Measurements from ENCODE around the gene TMEM130. TPM values are rescaled to one million over a fixed set of nuclear protein-coding genes. Genes with fewer than 3 reads are reported as not detected.
"Not testable (repeated sequence)": the region's sequence is repeated elsewhere in the genome, so short reads cannot be mapped to it uniquely, and the experiment has no call there.

The TMEM130 gene
- total RNA-seq, 2 experiments from 2014 or later, result not detected

DNA sequence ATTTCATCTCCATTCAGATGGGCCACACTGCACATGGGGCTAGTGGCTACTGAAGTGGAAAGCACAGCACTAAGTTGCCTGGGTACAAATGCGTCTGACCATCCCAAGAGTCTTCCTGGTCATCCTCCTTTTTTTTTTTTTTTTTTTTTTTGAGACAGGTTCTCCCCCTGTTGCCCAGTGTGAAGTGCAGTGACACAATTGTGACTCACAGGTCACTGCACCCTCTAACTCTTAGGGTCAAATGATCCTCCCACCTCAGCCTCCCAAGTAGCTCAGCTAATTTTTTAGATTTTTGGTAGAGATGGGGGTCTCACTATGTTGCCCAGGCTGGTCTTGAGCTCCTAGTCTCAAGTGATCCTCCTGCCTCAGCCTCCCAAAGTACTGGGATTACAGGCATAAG lies 5.1 kb upstream of the TMEM130 start:
- no peak for DNase-seq
- H3K4me3 Mint-ChIP-seq, result no peak overlapping the region
- no peak overlapping the region for H3K27ac Mint-ChIP-seq
- H3K27me3 Mint-ChIP-seq, result peaks cover 10% of the 10 kb centered on the region
- H3K36me3 Mint-ChIP-seq (ENCODE audit: low read depth), result no peaks in the 10 kb centered on the region
- CTCF ChIA-PET, result interaction anchor here (0.7 kb wide), 1 partner anchor 107 kb away, joined by 3 read pairs; no protein-coding TSS in a partner anchor
- H3K9me3 Mint-ChIP-seq, result no peaks in the 10 kb centered on the region
- H3K4me1 Mint-ChIP-seq, result peaks cover 9% of the 10 kb centered on the region
- POLR2A ChIA-PET, result no interaction called here

DNA sequence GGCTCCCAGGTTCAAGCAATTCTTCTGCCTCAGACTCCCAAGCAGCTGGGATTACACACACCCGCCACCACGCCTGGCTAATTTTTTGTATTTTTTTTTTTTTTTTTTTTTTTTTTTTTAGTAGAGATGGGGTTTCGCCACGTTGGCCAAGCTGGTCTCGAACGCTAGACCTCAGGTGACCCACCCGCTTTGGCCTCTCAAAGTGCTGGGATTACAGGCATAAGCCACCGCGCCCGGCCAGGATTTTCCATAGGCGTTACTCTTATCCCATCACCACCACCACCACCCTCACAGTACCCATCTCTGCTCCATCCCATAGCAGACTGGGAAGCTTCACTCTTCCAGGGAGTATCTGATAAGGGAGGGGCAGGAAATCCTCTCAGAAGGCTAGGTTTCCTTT lies 3.8 kb upstream of the TMEM130 start:
- peaks cover 18% of the 10 kb centered on the region for H3K27me3 Mint-ChIP-seq
- H3K36me3 Mint-ChIP-seq (ENCODE audit: low read depth); H3K4me1 Mint-ChIP-seq; POLR2A ChIA-PET; H3K27ac Mint-ChIP-seq; H3K9me3 Mint-ChIP-seq; H3K4me3 Mint-ChIP-seq; CTCF ChIA-PET; DNase-seq: not testable (repeated sequence)

DNA sequence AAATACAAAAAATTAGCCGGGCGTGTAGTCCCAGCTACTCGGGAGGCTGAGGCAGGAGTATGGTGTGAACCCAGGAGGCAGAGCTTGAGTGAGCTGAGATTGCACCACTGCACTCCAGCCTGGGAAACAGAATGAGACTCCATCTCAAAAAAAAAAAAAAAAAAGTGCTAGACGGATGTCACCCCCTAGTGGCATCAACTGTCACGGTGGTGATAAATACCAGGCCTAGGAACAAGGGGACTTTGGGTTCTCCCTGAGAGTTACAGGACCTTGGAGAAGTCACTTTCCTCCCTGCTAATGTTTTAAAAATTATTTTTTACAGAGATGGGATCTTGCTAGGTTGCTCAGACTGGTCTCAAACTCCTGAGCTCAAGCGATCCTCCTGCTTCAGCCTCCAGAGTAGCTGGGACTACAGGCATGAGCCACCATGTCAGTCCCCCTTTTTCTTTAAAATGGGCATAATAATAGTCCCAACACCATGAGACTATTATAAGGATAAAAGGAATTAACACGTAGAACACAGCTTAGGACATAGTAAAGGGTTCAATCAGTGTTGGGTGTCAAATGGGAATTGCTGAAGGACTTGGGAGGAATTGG lies 2.6 kb upstream of the TMEM130 start:
- peaks cover 5% of the 10 kb centered on the region for H3K4me1 Mint-ChIP-seq
- H3K27me3 Mint-ChIP-seq, result peaks cover 23% of the 10 kb centered on the region
- no peaks in the 10 kb centered on the region for H3K9me3 Mint-ChIP-seq
- no peak overlapping the region for H3K27ac Mint-ChIP-seq
- POLR2A ChIA-PET, result no interaction called here
- DNase-seq, result peak; percentile 45
- no peaks in the 10 kb centered on the region for H3K36me3 Mint-ChIP-seq (ENCODE audit: low read depth)
- CTCF ChIA-PET, result interaction anchor here (0.7 to 0.8 kb wide), 2 partner anchors 29 to 37 kb away, joined by 3 to 4 read pairs; no protein-coding TSS in a partner anchor
- no peak overlapping the region for H3K4me3 Mint-ChIP-seq

DNA sequence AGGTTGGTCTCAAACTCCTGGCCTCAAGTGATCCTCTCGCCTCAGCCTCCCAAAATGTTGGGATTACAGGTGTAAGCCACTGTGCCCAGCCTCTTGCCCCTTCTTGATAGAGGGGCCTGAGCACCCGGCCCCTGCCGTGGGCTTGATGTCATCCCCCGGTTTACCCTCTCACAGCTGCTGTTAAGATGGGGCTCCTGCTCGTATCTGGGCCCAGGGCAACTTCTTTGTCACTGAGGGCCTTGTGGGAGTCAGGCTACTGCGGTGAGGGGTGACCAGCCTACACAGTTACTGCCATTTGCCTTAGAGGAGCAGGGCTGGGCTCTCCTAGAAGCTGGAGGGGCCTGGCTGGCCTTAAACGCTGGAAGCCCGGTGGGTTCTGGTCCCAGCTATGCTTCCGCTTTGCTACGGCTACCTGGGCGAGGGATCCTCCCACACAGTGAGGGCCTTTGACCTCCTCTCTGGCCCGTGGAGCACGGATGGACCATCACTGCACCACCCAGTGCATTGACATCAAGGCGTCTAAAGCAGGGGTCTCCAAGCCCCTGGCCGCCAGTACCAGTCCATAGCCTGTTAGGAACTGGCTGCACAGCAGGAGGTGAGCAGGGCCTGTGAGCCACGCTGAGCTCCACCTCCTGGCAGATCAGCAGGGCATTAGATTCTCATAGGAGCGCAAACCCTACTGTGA lies 1.1 kb upstream of the TMEM130 start:
- Mint-ChIP-seq H3K27me3 (peaks cover 25% of the 10 kb centered on the region), H3K27ac (no peak overlapping the region), H3K9me3 (no peaks in the 10 kb centered on the region), H3K4me3 (no peak overlapping the region), H3K4me1 (peaks cover 5% of the 10 kb centered on the region), H3K36me3 (ENCODE audit: low read depth) (no peaks in the 10 kb centered on the region)
- CTCF ChIA-PET, result interaction anchor here (0.6 kb wide), 1 partner anchor 9 kb away, joined by 3 read pairs; no protein-coding TSS in a partner anchor
- DNase-seq, result no peak
- POLR2A ChIA-PET, result no interaction called here

DNA sequence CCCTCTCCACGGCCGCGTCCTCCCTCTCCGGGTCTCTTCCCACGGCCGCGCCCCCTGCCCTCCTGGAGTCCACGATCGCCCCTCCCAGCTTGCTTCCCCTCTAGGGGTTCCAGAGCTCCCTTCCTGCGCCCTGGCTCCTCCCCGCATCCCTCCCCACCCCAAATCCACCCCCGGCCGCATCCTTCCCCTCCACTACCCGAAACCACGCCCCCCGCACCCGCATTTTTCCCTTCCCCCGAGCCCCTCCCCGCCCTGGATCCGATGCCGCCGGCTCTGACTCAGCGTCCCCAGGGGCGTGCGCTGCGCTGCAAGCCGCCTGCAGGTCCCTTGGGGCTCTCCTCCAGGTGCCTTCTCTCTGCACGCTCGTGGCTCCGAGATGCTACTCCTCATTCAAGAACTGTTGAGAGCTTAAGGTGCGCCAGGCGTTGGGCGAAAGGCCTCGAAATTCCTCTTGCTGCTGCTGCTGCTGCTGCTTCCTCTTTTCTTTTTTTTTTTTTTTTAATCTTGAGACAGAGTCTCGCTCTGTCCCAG lies 372 bp upstream of the TMEM130 start:
- ChIA-PET CTCF (interaction anchor here (0.6 to 2.3 kb wide), 2 partner anchors 8 to 14 kb away, joined by 4 to 8 read pairs; partner anchors contain the start of gene TRRAP), POLR2A (no interaction called here)
- no peaks in the 10 kb centered on the region for H3K9me3 Mint-ChIP-seq
- H3K4me1 Mint-ChIP-seq, result peaks cover 5% of the 10 kb centered on the region
- H3K27me3 Mint-ChIP-seq, result peaks cover 25% of the 10 kb centered on the region
- H3K27ac Mint-ChIP-seq, result no peak overlapping the region
- peak; percentile 63 for DNase-seq
- H3K36me3 Mint-ChIP-seq (ENCODE audit: low read depth), result no peaks in the 10 kb centered on the region
- H3K4me3 Mint-ChIP-seq, result peak overlapping the region; percentile 69

DNA sequence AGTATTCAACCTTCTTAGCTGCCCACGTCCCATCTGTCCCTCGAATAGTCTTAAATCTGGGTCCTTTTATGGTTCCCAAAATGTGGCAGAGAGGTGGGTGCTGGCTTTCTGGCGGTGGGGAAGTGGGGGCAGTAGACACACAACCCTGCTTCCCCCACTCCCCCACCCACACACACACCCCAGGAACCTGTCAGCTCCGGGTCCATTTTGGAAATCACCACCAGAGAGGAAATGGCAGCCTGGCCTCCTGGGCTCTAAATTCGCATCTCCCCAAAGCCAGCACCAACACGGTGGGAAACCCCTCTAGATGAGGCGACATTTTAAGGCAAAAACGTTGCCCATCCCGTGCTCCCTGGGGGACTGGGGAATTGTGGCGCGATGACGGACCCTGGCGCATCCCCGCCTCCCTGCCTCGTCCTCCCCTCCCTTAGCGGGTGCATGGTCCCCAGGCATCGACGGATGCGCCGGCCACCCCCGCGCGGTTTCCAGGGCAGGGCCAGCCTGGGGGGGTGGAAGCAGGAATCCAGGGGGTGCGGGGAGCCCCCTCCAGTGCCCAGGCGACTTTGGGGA lies 702 bp downstream of the TMEM130 start:
- H3K4me1 Mint-ChIP-seq, result peaks cover 5% of the 10 kb centered on the region
- ChIA-PET POLR2A (no interaction called here), CTCF (interaction anchor here (2.3 kb wide), 1 partner anchor 9 kb away, joined by 8 read pairs; the partner anchor contains the start of gene TRRAP)
- DNase-seq, result no peak
- H3K4me3 Mint-ChIP-seq, result no peak overlapping the region
- no peaks in the 10 kb centered on the region for H3K36me3 Mint-ChIP-seq (ENCODE audit: low read depth)
- no peaks in the 10 kb centered on the region for H3K9me3 Mint-ChIP-seq
- peaks cover 25% of the 10 kb centered on the region for H3K27me3 Mint-ChIP-seq
- no peak overlapping the region for H3K27ac Mint-ChIP-seq

DNA sequence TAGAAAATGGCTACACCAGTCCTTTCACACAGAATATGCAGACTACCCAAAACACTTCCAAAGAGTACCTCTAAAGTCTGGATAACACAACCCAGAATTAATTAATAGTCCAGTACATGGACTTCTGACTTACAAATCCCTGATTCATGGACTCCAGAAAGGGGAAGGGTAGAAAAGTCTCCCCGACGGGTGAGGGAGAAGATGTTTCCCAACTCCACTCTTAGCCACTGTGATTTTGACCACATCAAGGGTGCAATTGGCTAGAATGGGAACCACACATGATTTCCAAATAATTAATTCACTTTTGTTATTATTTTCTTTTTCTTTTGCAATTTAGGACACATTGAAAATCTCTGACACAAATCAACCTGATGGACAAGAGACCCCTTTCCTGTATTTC lies 1.4 kb downstream of the TMEM130 start:
- ChIA-PET POLR2A (no interaction called here), CTCF (interaction anchor here (2.3 kb wide), 1 partner anchor 9 kb away, joined by 8 read pairs; the partner anchor contains the start of gene TRRAP)
- no peaks in the 10 kb centered on the region for H3K36me3 Mint-ChIP-seq (ENCODE audit: low read depth)
- H3K4me1 Mint-ChIP-seq, result peaks cover 5% of the 10 kb centered on the region
- H3K9me3 Mint-ChIP-seq, result no peaks in the 10 kb centered on the region
- peaks cover 25% of the 10 kb centered on the region for H3K27me3 Mint-ChIP-seq
- no peak overlapping the region for H3K27ac Mint-ChIP-seq
- no peak for DNase-seq
- no peak overlapping the region for H3K4me3 Mint-ChIP-seq

DNA sequence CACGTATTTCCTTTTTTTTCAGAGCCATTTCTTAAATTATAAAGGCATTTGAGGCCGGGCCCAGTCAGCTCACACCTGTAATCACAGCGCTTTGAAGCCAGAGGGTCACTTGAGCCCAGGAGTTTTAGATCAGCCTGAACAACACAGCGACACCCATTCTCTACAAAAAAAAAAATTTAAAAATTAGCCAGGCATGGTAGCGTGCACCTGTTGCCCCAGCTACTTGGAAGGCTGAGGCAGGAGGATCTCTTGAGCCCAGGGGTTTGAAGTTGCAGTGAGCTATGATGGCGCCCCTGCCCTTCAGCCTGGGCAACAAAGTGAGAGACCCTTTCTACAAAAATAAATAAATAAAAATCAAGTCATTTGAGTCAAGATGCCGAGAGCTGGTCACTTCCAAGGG lies 3.0 kb downstream of the TMEM130 start:
- Mint-ChIP-seq H3K4me1 (peaks cover 5% of the 10 kb centered on the region), H3K27ac (no peak overlapping the region), H3K36me3 (ENCODE audit: low read depth) (no peaks in the 10 kb centered on the region), H3K9me3 (no peaks in the 10 kb centered on the region), H3K27me3 (peaks cover 25% of the 10 kb centered on the region), H3K4me3 (no peak overlapping the region)
- no peak for DNase-seq
- ChIA-PET POLR2A (no interaction called here), CTCF (interaction anchor here (1.8 kb wide), 1 partner anchor 13 kb away, joined by 4 read pairs; no protein-coding TSS in a partner anchor)

DNA sequence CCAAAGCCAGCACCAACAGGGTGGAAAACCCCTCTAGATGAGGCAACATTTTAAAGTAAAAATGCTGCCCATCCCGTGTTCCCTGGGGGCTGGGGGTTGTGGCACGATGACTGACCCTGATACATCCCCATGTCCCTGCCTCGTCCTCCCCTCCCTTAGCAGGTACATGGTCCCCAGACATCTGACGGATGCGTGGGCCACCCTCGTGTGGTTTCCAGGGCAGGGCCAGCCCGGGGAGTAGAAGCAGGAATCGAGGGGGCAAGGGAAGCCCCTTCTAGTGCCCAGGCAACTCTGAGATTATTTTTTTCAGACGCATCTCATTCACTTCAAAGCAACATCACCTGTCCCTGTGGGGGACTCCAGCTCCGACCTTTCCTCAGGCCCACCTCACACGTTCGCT lies 3.5 kb downstream of the TMEM130 start:
- POLR2A ChIA-PET, result no interaction called here
- no peaks in the 10 kb centered on the region for H3K36me3 Mint-ChIP-seq (ENCODE audit: low read depth)
- no peak overlapping the region for H3K4me3 Mint-ChIP-seq
- DNase-seq, result no peak
- CTCF ChIA-PET, result interaction anchor here (1.8 kb wide), 1 partner anchor 13 kb away, joined by 4 read pairs; no protein-coding TSS in a partner anchor
- peaks cover 5% of the 10 kb centered on the region for H3K4me1 Mint-ChIP-seq
- H3K27me3 Mint-ChIP-seq, result peaks cover 25% of the 10 kb centered on the region
- no peaks in the 10 kb centered on the region for H3K9me3 Mint-ChIP-seq
- no peak overlapping the region for H3K27ac Mint-ChIP-seq

DNA sequence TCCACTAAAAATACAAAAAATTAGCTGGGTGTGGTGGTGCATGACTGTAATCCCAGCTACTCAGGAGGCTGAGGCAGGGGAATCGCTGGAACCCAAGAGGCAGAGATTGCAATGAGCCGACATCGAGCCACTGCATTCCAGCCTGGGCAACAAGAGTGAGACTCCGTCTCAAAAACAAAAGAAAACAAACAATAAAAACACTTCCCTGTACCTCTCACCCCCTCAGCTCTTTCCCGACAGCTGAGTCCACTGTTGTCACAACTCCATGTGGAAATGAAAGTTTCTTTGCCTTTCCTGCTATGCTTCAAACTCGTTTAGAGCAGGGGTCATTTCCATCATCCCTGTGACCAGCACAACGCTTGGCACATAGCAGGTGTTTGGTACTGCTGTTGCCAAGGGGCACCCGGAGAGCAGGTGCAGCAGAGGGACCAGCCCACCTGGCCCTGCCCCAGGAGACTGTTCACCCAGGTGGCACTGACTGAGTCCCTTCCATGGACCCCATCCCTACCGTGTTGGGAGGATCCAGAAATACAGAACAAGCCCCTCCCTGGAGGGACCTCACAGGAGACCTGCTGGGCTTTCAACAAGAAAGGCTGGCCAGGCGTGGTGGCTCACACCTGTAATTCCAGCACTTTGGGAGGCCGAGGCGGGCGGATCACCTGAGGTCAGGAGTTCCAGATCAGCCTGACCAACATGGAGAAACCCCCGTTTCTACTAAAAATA lies 4.9 kb downstream of the TMEM130 start:
- no peak overlapping the region for H3K27ac Mint-ChIP-seq
- no peaks in the 10 kb centered on the region for H3K9me3 Mint-ChIP-seq
- ChIA-PET POLR2A (no interaction called here), CTCF (interaction anchor here (1.2 kb wide), 1 partner anchor 14 kb away, joined by 3 read pairs; the partner anchor contains the start of gene TRRAP)
- no peak for DNase-seq
- H3K36me3 Mint-ChIP-seq (ENCODE audit: low read depth), result no peaks in the 10 kb centered on the region
- no peaks in the 10 kb centered on the region for H3K4me1 Mint-ChIP-seq
- no peak overlapping the region for H3K4me3 Mint-ChIP-seq
- peaks cover 17% of the 10 kb centered on the region for H3K27me3 Mint-ChIP-seq

DNA sequence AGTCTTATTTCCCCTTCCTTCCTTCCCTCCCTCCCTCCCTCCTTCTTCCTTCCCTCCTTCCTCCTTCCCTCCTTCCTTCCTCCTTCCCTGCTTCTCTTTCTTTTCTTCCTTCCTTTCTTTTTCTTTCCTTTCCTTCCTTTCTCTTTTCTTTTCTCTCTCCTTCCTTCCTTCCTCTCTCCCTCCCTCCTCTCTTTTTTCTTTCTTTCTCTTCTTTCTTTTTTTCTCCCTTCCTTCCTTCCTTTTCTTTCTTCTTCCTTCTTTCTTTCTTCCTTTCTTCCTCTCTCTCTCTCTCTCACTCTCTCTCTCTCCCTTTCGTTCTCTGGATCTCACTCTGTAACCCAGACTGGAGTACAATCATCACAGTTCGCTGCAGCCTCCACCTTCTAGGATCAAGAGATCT lies 6.2 kb downstream of the TMEM130 start:
- DNase-seq, result no peak
- H3K27ac Mint-ChIP-seq, result no peak overlapping the region
- no peaks in the 10 kb centered on the region for H3K4me1 Mint-ChIP-seq
- CTCF ChIA-PET, result no interaction called here
- no peak overlapping the region for H3K4me3 Mint-ChIP-seq
- POLR2A ChIA-PET, result no interaction called here
- H3K27me3 Mint-ChIP-seq, result peaks cover 11% of the 10 kb centered on the region
- H3K36me3 Mint-ChIP-seq (ENCODE audit: low read depth), result no peaks in the 10 kb centered on the region
- no peaks in the 10 kb centered on the region for H3K9me3 Mint-ChIP-seq

DNA sequence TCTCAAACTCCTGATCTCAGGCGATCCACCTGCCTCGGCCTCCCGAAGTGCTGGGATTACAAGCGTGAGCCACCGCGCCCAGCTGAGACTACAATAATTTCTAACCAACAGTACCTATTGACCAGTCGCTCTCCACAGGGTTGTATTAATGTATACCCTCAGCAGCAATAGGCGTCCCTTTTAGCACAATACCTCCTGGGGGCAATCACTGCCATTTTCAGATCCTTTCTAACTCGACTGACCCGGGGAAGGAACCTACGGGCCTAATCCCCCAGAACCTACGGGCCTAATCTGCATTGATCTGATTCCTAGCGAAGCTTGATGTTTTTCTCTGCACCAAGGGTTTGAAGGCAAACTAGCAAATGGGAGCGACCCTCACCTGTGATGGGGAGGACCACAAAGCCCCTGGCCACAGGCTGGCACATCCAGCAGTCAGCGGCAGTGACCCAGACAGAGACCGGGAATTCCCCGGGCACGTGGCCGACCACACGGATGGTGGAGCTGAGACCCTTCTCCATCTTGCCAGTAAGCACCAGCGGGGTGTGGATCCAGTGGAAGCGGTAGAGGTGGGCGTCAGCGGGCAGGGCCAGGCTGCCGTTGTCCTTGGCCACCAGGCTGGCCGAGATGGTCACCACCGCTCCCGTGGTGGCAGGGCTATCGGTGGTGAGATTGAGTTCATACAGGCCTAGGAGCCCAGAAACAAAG lies 6.9 kb downstream of the TMEM130 start:
- CTCF ChIA-PET, result no interaction called here

More for the DNA sequence above, 6.9 kb downstream of the TMEM130 start:
- POLR2A ChIA-PET, result no interaction called here
- DNase-seq, result no peak
- Mint-ChIP-seq H3K27me3 (peaks cover 6% of the 10 kb centered on the region), H3K27ac (no peak overlapping the region), H3K36me3 (ENCODE audit: low read depth) (no peaks in the 10 kb centered on the region), H3K9me3 (no peaks in the 10 kb centered on the region), H3K4me3 (no peak overlapping the region), H3K4me1 (no peaks in the 10 kb centered on the region)

All from activated CD4-positive, alpha-beta T cell treated with anti-CD3 and anti-CD28 coated beads, Interleukin-2, amount 10 ng/mL, durations not matched to agents 7 days and 5 days (primary cell).